Thyroid gland (tissue), 4 donors: ENCODE data around the gene KCNIP1.

ENCODE experiments used
- CTCF ChIP-seq, 6 experiments: fragments of 200-600 bp in 3 of 6; fragments of 450-650 bp in 3 of 6; sonication (generic) in 3 of 6; IDR thresholded peaks; one replicate each; pipeline ENCODE4 v1.5.1; 2016 to 2019; ENCODE audit warnings: antibody characterized with exemption in 6 of 6, mild to moderate bottlenecking in 2 of 6, inconsistent platforms in 1 of 6, moderate library complexity in 1 of 6
- POLR2A ChIP-seq, 2 donors: fragments of 450-650 bp; IDR thresholded peaks; one replicate each; pipeline ENCODE4 v1.6.1; 2017; ENCODE audit warnings: antibody characterized with exemption in 2 of 2, mild to moderate bottlenecking in 2 of 2, moderate library complexity in 1 of 2

- no peak for TF ChIP-seq CTCF (IDR thresholded peaks at IDR 0.05)
- TF ChIP-seq POLR2A (IDR thresholded peaks at IDR 0.05): no peak
Measured at GRCh38 chr5:170483701-170484458, 19.9 kb upstream of the KCNIP1 start.
